Measurements from ENCODE around the gene TMEM184A. TPM values are rescaled to one million over a fixed set of nuclear protein-coding genes. Genes with fewer than 3 reads are reported as not detected.

Gene TMEM184A
- total and polyA plus RNA-seq, 2 of the 13 experiments (the other 11 are each of a cell fraction or from before 2014, with no cell fraction given), result 9.5 to 20.4 TPM

DNA sequence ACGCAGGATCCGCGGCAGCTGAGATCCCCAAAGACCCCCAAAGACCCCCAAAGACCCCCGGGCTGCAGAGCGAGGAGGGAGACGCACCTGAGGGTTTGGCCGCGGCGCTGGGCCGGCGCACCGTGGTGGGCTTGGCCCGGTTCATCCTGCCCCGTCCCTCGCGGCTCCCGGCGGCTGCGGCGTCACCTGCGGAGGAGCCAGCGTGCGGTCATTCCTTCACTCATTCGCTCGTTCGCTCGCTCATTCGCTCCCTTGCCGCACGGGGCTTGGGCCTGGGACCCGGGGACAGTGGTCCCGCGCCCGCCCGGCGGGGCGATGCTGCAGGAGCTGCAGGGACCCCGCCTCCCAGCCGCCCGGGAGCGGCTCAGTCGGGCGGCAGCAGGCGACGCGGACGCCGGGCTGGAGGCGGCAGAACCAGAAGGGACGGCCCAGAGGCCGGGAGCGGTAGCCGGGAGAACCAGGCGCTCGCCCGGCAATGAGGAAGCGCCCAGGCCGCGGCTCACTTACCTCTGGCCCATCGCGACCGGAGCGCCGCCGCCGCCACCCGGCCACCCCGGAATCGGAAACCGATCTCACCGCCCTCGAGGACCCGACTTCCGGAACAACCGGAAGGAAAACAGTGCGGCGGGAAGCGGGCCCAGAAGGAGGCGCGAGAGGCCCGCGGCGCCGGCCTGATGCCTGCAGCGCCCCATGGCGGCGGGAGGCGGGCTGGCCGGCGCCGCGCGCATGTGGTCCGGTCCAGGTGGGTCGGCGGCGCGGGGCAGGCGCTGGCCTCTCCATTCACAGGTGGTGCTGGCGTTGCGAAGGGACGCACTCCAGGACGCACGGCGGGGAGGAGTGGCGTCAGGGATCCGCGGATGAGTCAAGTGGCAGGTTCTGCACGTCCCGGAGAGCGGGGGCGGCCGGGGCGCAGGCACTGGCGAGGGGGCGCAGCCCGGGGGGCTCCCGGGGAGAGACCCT lies 51.9 kb downstream of the TMEM184A start, which contains the start of gene INTS1 (continued):
- TF ChIP-seq, protein P1, sequence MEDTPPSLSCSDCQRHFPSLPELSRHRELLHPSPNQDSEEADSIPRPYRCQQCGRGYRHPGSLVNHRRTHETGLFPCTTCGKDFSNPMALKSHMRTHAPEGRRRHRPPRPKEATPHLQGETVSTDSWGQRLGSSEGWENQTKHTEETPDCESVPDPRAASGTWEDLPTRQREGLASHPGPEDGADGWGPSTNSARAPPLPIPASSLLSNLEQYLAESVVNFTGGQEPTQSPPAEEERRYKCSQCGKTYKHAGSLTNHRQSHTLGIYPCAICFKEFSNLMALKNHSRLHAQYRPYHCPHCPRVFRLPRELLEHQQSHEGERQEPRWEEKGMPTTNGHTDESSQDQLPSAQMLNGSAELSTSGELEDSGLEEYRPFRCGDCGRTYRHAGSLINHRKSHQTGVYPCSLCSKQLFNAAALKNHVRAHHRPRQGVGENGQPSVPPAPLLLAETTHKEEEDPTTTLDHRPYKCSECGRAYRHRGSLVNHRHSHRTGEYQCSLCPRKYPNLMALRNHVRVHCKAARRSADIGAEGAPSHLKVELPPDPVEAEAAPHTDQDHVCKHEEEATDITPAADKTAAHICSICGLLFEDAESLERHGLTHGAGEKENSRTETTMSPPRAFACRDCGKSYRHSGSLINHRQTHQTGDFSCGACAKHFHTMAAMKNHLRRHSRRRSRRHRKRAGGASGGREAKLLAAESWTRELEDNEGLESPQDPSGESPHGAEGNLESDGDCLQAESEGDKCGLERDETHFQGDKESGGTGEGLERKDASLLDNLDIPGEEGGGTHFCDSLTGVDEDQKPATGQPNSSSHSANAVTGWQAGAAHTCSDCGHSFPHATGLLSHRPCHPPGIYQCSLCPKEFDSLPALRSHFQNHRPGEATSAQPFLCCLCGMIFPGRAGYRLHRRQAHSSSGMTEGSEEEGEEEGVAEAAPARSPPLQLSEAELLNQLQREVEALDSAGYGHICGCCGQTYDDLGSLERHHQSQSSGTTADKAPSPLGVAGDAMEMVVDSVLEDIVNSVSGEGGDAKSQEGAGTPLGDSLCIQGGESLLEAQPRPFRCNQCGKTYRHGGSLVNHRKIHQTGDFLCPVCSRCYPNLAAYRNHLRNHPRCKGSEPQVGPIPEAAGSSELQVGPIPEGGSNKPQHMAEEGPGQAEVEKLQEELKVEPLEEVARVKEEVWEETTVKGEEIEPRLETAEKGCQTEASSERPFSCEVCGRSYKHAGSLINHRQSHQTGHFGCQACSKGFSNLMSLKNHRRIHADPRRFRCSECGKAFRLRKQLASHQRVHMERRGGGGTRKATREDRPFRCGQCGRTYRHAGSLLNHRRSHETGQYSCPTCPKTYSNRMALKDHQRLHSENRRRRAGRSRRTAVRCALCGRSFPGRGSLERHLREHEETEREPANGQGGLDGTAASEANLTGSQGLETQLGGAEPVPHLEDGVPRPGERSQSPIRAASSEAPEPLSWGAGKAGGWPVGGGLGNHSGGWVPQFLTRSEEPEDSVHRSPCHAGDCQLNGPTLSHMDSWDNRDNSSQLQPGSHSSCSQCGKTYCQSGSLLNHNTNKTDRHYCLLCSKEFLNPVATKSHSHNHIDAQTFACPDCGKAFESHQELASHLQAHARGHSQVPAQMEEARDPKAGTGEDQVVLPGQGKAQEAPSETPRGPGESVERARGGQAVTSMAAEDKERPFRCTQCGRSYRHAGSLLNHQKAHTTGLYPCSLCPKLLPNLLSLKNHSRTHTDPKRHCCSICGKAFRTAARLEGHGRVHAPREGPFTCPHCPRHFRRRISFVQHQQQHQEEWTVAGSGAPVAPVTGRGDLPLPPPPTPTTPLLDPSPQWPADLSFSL (CRISPR knock-in tag; IDR thresholded peaks at IDR 0.05), result no peak
- no peak for TF ChIP-seq KLF13 (CRISPR knock-in tag; IDR thresholded peaks at IDR 0.05)
- TF ChIP-seq, protein P2, sequence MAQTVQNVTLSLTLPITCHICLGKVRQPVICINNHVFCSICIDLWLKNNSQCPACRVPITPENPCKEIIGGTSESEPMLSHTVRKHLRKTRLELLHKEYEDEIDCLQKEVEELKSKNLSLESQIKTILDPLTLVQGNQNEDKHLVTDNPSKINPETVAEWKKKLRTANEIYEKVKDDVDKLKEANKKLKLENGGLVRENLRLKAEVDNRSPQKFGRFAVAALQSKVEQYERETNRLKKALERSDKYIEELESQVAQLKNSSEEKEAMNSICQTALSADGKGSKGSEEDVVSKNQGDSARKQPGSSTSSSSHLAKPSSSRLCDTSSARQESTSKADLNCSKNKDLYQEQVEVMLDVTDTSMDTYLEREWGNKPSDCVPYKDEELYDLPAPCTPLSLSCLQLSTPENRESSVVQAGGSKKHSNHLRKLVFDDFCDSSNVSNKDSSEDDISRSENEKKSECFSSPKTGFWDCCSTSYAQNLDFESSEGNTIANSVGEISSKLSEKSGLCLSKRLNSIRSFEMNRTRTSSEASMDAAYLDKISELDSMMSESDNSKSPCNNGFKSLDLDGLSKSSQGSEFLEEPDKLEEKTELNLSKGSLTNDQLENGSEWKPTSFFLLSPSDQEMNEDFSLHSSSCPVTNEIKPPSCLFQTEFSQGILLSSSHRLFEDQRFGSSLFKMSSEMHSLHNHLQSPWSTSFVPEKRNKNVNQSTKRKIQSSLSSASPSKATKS (CRISPR knock-in tag; IDR thresholded peaks at IDR 0.05), result no peak
- no peak for TF ChIP-seq ZNF569 (CRISPR knock-in tag; IDR thresholded peaks at IDR 0.05; ENCODE audit: borderline replicate concordance)
- peak; percentile 97 for TF ChIP-seq ZNF335 (CRISPR knock-in tag; IDR thresholded peaks at IDR 0.05)
- TF ChIP-seq ZNF292 (CRISPR knock-in tag; IDR thresholded peaks at IDR 0.05; ENCODE audit: borderline replicate concordance, low read depth), result no peak
- TF ChIP-seq SALL1 (CRISPR knock-in tag; IDR thresholded peaks at IDR 0.05), result peak; percentile 68
- TF ChIP-seq, protein P3, sequence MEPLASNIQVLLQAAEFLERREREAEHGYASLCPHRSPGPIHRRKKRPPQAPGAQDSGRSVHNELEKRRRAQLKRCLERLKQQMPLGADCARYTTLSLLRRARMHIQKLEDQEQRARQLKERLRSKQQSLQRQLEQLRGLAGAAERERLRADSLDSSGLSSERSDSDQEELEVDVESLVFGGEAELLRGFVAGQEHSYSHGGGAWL (CRISPR knock-in tag; IDR thresholded peaks at IDR 0.05), result no peak
- TF ChIP-seq, protein P4, sequence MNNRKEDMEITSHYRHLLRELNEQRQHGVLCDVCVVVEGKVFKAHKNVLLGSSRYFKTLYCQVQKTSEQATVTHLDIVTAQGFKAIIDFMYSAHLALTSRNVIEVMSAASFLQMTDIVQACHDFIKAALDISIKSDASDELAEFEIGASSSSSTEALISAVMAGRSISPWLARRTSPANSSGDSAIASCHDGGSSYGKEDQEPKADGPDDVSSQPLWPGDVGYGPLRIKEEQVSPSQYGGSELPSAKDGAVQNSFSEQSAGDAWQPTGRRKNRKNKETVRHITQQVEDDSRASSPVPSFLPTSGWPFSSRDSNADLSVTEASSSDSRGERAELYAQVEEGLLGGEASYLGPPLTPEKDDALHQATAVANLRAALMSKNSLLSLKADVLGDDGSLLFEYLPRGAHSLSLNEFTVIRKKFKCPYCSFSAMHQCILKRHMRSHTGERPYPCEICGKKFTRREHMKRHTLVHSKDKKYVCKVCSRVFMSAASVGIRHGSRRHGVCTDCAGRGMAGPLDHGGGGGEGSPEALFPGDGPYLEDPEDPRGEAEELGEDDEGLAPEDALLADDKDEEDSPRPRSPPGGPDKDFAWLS (CRISPR knock-in tag; IDR thresholded peaks at IDR 0.05; ENCODE audit: borderline replicate concordance), result no peak
- TF ChIP-seq NCOA5 (CRISPR knock-in tag; IDR thresholded peaks at IDR 0.05), result no peak
- no peak for TF ChIP-seq ZNF256 (CRISPR knock-in tag; conservative IDR thresholded peaks at IDR 0.05)
- TF ChIP-seq, protein P5, sequence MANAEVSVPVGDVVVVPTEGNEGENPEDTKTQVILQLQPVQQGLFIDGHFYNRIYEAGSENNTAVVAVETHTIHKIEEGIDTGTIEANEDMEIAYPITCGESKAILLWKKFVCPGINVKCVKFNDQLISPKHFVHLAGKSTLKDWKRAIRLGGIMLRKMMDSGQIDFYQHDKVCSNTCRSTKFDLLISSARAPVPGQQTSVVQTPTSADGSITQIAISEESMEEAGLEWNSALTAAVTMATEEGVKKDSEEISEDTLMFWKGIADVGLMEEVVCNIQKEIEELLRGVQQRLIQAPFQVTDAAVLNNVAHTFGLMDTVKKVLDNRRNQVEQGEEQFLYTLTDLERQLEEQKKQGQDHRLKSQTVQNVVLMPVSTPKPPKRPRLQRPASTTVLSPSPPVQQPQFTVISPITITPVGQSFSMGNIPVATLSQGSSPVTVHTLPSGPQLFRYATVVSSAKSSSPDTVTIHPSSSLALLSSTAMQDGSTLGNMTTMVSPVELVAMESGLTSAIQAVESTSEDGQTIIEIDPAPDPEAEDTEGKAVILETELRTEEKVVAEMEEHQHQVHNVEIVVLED (CRISPR knock-in tag; IDR thresholded peaks at IDR 0.05; ENCODE audit: borderline replicate concordance), result peak; percentile 84
- no peak for TF ChIP-seq ZNF652 (CRISPR knock-in tag; IDR thresholded peaks at IDR 0.05; ENCODE audit: borderline replicate concordance, low read depth)
- 0 out of 2 replicates have a peak, but pooled peaks have one; percentile 49 for TF ChIP-seq ZNF101 (CRISPR knock-in tag; IDR thresholded peaks at IDR 0.05; ENCODE audit: borderline replicate concordance, low read depth)
- TF ChIP-seq FOXC1 (CRISPR knock-in tag; IDR thresholded peaks at IDR 0.05; ENCODE audit: borderline replicate concordance), result peak; percentile 66; the same call in 1 of the 2 replicates

All from HepG2 (cell line).